ENCODE measurements around the gene EN2.

- TF ChIP-seq POLR2A (IDR thresholded peaks at IDR 0.05), result no peak
- TF ChIP-seq, protein P1, sequence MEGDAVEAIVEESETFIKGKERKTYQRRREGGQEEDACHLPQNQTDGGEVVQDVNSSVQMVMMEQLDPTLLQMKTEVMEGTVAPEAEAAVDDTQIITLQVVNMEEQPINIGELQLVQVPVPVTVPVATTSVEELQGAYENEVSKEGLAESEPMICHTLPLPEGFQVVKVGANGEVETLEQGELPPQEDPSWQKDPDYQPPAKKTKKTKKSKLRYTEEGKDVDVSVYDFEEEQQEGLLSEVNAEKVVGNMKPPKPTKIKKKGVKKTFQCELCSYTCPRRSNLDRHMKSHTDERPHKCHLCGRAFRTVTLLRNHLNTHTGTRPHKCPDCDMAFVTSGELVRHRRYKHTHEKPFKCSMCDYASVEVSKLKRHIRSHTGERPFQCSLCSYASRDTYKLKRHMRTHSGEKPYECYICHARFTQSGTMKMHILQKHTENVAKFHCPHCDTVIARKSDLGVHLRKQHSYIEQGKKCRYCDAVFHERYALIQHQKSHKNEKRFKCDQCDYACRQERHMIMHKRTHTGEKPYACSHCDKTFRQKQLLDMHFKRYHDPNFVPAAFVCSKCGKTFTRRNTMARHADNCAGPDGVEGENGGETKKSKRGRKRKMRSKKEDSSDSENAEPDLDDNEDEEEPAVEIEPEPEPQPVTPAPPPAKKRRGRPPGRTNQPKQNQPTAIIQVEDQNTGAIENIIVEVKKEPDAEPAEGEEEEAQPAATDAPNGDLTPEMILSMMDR (IDR thresholded peaks at IDR 0.05), result no peak
Measured at GRCh38 chr7:155408651-155409586, 49.0 kb upstream of the EN2 start.

Measured in right lobe of liver (tissue), 4 donors.